Measurements from ENCODE around the gene ATP2A3. TPM values are rescaled to one million over a fixed set of nuclear protein-coding genes. Genes with fewer than 3 reads are reported as not detected.

ATP2A3 gene
- total RNA-seq, 1 experiment from 2014 or later, result 8.2 TPM

DNA sequence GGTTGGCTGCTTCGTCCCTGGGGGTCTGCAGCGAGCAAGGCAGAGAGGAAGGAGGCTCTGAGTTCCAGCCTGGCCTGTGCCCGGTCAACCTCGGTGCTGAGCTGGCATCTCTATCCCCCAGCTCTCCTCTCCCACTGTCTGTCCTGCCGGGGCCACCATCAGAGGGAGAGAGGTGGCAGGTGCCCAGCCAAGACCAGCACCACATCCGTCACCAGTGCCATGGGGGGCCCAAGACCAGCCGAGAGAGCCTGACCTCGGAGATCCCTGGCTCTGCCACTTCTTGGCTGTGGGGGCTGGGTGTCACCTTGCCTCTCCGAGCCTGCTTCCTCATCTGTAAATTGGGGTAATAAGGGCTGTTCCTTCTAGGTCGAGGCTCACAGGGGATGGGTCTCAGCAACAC lies 47.4 kb downstream of the ATP2A3 start:
- ChIA-PET POLR2A (no interaction called here), CTCF (no interaction called here)
- intact Hi-C loops (cut with micrococcal nuclease; ENCODE audit: unreplicated experiment), result no loop called here

DNA sequence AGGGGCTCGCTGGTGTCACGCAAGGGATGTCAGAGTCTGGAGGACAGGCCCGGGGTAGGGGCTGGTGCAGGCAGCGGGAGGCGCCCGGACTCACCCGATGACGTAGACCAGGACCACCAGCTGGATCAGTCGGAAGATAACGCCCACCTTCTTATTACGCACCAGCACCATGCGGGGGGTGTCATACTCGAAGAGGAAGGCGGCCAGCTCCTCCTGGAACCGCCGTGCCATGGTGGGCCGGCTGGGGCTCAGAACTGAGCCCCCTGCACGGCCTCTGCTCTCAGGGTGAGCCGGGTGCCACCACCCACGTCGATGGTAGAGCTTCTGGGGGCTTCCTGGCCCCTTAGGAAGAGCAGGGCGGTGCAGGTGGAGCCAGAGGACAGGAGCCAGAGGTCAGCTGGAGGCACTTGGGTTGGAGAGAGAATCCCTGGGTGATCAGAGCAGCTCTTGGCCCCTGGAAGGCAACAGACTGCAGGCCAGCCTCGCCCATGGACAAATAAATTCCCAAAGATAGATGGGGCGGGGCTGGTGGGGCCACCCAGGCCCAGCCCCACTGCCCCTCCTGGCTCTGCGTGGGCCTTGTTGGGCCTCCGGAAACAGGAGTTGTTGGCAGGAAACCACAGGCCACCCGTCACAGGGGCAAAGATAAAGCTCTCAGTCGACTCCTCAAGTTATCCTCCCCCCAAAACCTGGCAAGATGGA lies 48.1 kb downstream of the ATP2A3 start, which contains the start of gene P2RX1:
Gene P2RX1, minus strand, starts transcription at position 471 of the 702 bp plus-strand sequence. Its CDS starts 240 bp downstream, at position 231.
- Mint-ChIP-seq H3K27me3 (ENCODE audit: insufficient read depth, unreplicated experiment) (no peaks in the 10 kb centered on the region), H3K36me3 (ENCODE audit: insufficient read depth, unreplicated experiment) (no peaks in the 10 kb centered on the region), H3K4me3 (ENCODE audit: unreplicated experiment) (no peak within 1 kb of the TSS), H3K27ac (ENCODE audit: unreplicated experiment) (no peak within 1 kb of the TSS), H3K9me3 (ENCODE audit: unreplicated experiment) (no peaks in the 10 kb centered on the region), H3K4me1 (ENCODE audit: low read depth, unreplicated experiment) (no peaks in the 10 kb centered on the region)
- no peaks in the 10 kb centered on the region for H3K9me3 ChIP-seq
- DNase-seq, result no peak
- TF ChIP-seq, protein P1, sequence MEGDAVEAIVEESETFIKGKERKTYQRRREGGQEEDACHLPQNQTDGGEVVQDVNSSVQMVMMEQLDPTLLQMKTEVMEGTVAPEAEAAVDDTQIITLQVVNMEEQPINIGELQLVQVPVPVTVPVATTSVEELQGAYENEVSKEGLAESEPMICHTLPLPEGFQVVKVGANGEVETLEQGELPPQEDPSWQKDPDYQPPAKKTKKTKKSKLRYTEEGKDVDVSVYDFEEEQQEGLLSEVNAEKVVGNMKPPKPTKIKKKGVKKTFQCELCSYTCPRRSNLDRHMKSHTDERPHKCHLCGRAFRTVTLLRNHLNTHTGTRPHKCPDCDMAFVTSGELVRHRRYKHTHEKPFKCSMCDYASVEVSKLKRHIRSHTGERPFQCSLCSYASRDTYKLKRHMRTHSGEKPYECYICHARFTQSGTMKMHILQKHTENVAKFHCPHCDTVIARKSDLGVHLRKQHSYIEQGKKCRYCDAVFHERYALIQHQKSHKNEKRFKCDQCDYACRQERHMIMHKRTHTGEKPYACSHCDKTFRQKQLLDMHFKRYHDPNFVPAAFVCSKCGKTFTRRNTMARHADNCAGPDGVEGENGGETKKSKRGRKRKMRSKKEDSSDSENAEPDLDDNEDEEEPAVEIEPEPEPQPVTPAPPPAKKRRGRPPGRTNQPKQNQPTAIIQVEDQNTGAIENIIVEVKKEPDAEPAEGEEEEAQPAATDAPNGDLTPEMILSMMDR (IDR thresholded peaks at IDR 0.05; ENCODE audit: insufficient read depth in 1 of 2, low read depth in 1 of 2, low read length in 1 of 2, severe bottlenecking in 1 of 2, unreplicated experiment in 1 of 2), result no peak
- no peaks in the 10 kb centered on the region for H3K36me3 ChIP-seq (ENCODE audit: control insufficient read depth, insufficient read depth, low read length)
- CTCF ChIA-PET, result no interaction called here
- no TSS peak for BruUV-seq (replicated peaks)
- intact Hi-C loops (cut with micrococcal nuclease; ENCODE audit: unreplicated experiment), result no loop called here
- no peak within 1 kb of the TSS for H3K4me3 ChIP-seq (ENCODE audit: low read depth, low read length)
- no peaks in the 10 kb centered on the region for H3K27me3 ChIP-seq (replicated peaks; ENCODE audit: control insufficient read depth, insufficient read depth, low read length)
- POLR2A ChIA-PET, result no interaction called here
- H3K4me1 ChIP-seq, result no peaks in the 10 kb centered on the region

More for the DNA sequence above, 47.4 kb downstream of the ATP2A3 start:
- TF ChIP-seq, protein P1 (IDR thresholded peaks at IDR 0.05; ENCODE audit: insufficient read depth in 1 of 2, low read depth in 1 of 2, low read length in 1 of 2, severe bottlenecking in 1 of 2, unreplicated experiment in 1 of 2), result no peak
- H3K9me3 ChIP-seq, result no peaks in the 10 kb centered on the region
- no peak overlapping the region for H3K4me3 ChIP-seq (ENCODE audit: low read depth, low read length)
- DNase-seq, result no peak
- Mint-ChIP-seq H3K9me3 (ENCODE audit: unreplicated experiment) (no peaks in the 10 kb centered on the region), H3K27ac (ENCODE audit: unreplicated experiment) (no peak overlapping the region), H3K4me3 (ENCODE audit: unreplicated experiment) (no peak overlapping the region), H3K4me1 (ENCODE audit: low read depth, unreplicated experiment) (no peaks in the 10 kb centered on the region), H3K36me3 (ENCODE audit: insufficient read depth, unreplicated experiment) (no peaks in the 10 kb centered on the region), H3K27me3 (ENCODE audit: insufficient read depth, unreplicated experiment) (no peaks in the 10 kb centered on the region)
- H3K27me3 ChIP-seq (replicated peaks; ENCODE audit: control insufficient read depth, insufficient read depth, low read length), result no peaks in the 10 kb centered on the region
- H3K36me3 ChIP-seq (ENCODE audit: control insufficient read depth, insufficient read depth, low read length), result no peaks in the 10 kb centered on the region
- H3K4me1 ChIP-seq, result no peaks in the 10 kb centered on the region
- BruUV-seq (replicated peaks), result no TSS peak

DNA sequence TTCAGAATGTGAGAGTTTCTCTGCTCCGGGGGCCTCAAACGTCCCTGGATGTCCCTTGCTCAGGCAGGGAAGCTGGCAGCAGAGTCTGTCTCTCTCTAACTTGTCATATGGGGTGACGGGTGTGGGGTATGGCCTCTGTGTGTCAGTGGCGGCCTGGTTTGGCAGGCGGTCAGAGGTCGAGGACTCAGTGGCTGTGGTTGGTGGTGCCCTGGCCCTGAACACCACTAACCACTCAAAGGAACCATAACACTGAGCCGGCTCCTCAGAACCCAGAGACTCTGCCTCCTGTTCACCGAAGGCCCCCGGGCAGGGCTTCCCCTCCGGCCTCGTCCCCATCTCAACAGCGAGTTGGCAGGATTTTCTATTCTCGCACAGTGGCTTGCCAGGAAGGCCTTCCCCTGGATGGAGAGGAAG lies 48.6 kb downstream of the ATP2A3 start:
- ChIA-PET POLR2A (no interaction called here), CTCF (no interaction called here)
- no peaks in the 10 kb centered on the region for H3K27me3 ChIP-seq (replicated peaks; ENCODE audit: control insufficient read depth, insufficient read depth, low read length)
- H3K27me3 Mint-ChIP-seq (ENCODE audit: insufficient read depth, unreplicated experiment), result no peaks in the 10 kb centered on the region
- no peaks in the 10 kb centered on the region for H3K9me3 ChIP-seq
- H3K4me1 Mint-ChIP-seq (ENCODE audit: low read depth, unreplicated experiment), result no peaks in the 10 kb centered on the region
- no peak overlapping the region for H3K4me3 Mint-ChIP-seq (ENCODE audit: unreplicated experiment)
- no peak overlapping the region for H3K27ac Mint-ChIP-seq (ENCODE audit: unreplicated experiment)
- H3K4me3 ChIP-seq (ENCODE audit: low read depth, low read length), result no peak overlapping the region
- TF ChIP-seq, protein P1 (IDR thresholded peaks at IDR 0.05; ENCODE audit: insufficient read depth in 1 of 2, low read depth in 1 of 2, low read length in 1 of 2, severe bottlenecking in 1 of 2, unreplicated experiment in 1 of 2), result no peak
- no peak for DNase-seq
- intact Hi-C loops (cut with micrococcal nuclease; ENCODE audit: unreplicated experiment), result no loop called here
- no peaks in the 10 kb centered on the region for H3K36me3 Mint-ChIP-seq (ENCODE audit: insufficient read depth, unreplicated experiment)
- no peaks in the 10 kb centered on the region for H3K4me1 ChIP-seq
- no peaks in the 10 kb centered on the region for H3K9me3 Mint-ChIP-seq (ENCODE audit: unreplicated experiment)
- H3K36me3 ChIP-seq (ENCODE audit: control insufficient read depth, insufficient read depth, low read length), result no peaks in the 10 kb centered on the region
- BruUV-seq (replicated peaks), result no TSS peak

Measured in Caco-2 (cell line).